Measurements from ENCODE around the gene HPCAL1.

GRCh38 chr2:10433264-10433946 is 130.7 kb downstream of the HPCAL1 start:
- TF ChIP-seq CTCF (IDR thresholded peaks at IDR 0.05), result no peak
- TF ChIP-seq EP300 (IDR thresholded peaks at IDR 0.05), result no peak
- no peak for TF ChIP-seq POLR2AphosphoS5 (IDR thresholded peaks at IDR 0.05)
- no peak for TF ChIP-seq POLR2A (IDR thresholded peaks at IDR 0.05; ENCODE audit: low read depth)
